Spinal cord (tissue), 10 donors: ENCODE data around the gene BOLL. TPM values are rescaled to one million over a fixed set of nuclear protein-coding genes. Genes with fewer than 3 reads are reported as not detected.

Experiments
- DNase-seq, 6 donors: peaks; one replicate each; pipeline versions ENCODE4 v3.0.0 to v3.0.0-alpha.2; 2013 to 2015; ENCODE audit warnings: low spot score in 6 of 6, low read depth in 4 of 6
- H3K27ac ChIP-seq: one replicate; pipeline ENCODE4 v1.5.1; 2013; ENCODE audit warnings: low read depth, low read length, control low read depth
- H3K27me3 ChIP-seq: one replicate; pipeline ENCODE4 v1.6.1; 2013; ENCODE audit warnings: low read length; ENCODE audit not compliant: control insufficient read depth, insufficient read depth
- H3K36me3 ChIP-seq: one replicate; pipeline ENCODE4 v1.6.1; 2013; ENCODE audit warnings: low read length; ENCODE audit not compliant: control insufficient read depth, insufficient read depth
- H3K4me1 ChIP-seq: one replicate; pipeline ENCODE4 v1.6.1; 2013; ENCODE audit warnings: low read length; ENCODE audit not compliant: control insufficient read depth, insufficient read depth
- H3K4me3 ChIP-seq: one replicate; pipeline ENCODE4 v1.5.1; 2013; ENCODE audit warnings: low read depth, low read length, control low read depth
- H3K9me3 ChIP-seq: one replicate; pipeline ENCODE4 v1.6.1; 2013; ENCODE audit warnings: low read length; ENCODE audit not compliant: control insufficient read depth, insufficient read depth
- WGBS: methylation state at CpG from one replicate; pipeline ENCODE4 v1.1.5; 2013; ENCODE audit warnings: missing lambda C conversion rate; ENCODE audit not compliant: insufficient coverage; 5-methylcytosine and 5-hydroxymethylcytosine counted together
- polyA plus RNA-seq, 2 donors: library from polyadenylated mRNA; unstranded; fragments of 120-200 nt; gene quantifications; one replicate each; pipeline ENCODE4 v1.2.1, GENCODE V29; 2013; ENCODE audit not compliant: insufficient read length in 2 of 2
- total RNA-seq, 2 donors: library from RNA; depleted of rRNA in 1 of 2; stranded (reverse); fragments of 120-200 nt in 1 of 2; fragments of >200 nt in 1 of 2; gene quantifications; one replicate each; pipeline versions ENCODE4 v1.2.3 to v1.2.4, GENCODE V29; 2013 to 2014
- donor health status: healthy.

The BOLL gene
- total and polyA plus RNA-seq, 4 donors: 0.08 TPM; not detected in 3

GRCh38 chr2:197810016-197810415 is 24.9 kb upstream of the BOLL start:
- Histone ChIP-seq H3K36me3 (no peaks in the 10 kb centered on the region), H3K27ac (no peak overlapping the region), H3K9me3 (no peaks in the 10 kb centered on the region), H3K27me3 (no peaks in the 10 kb centered on the region), H3K4me3 (no peak overlapping the region), H3K4me1 (peaks cover 3% of the 10 kb centered on the region)
- 82% methylated on average over 2 of the region's 3 CpGs for WGBS
- no peak for DNase-seq

GRCh38 chr2:197809064-197809463 is 23.9 kb upstream of the BOLL start:
- Histone ChIP-seq H3K27ac (no peak overlapping the region), H3K27me3 (no peaks in the 10 kb centered on the region), H3K36me3 (no peaks in the 10 kb centered on the region), H3K4me3 (no peak overlapping the region), H3K4me1 (peaks cover 6% of the 10 kb centered on the region), H3K9me3 (no peaks in the 10 kb centered on the region)
- no peak for DNase-seq
- no CpG with 5 or more reads among the region's 5 CpGs for WGBS

- DNase-seq: peak in 1 of 6 donors; percentile 30
- H3K4me1 ChIP-seq: peaks cover 8% of the 10 kb centered on the region
- no peaks in the 10 kb centered on the region for H3K27me3 ChIP-seq
- H3K9me3 ChIP-seq: no peaks in the 10 kb centered on the region
- 6% methylated on average over 7 of the region's 11 CpGs for WGBS
- no peak overlapping the region for H3K27ac ChIP-seq
- peak overlapping the region; percentile 59 for H3K4me3 ChIP-seq
- H3K36me3 ChIP-seq: no peaks in the 10 kb centered on the region
Observed at GRCh38 chr2:197805715-197806633, 20.9 kb upstream of the BOLL start.

GRCh38 chr2:197804758-197805714 is 19.9 kb upstream of the BOLL start:
- peak in 3 of 6 donors; percentile 49 to 75 (median 68) for DNase-seq
- peaks cover 8% of the 10 kb centered on the region for H3K4me1 ChIP-seq
- H3K4me3 ChIP-seq: peak overlapping the region; percentile 71
- peak overlapping the region; percentile 58 for H3K27ac ChIP-seq
- H3K9me3 ChIP-seq: no peaks in the 10 kb centered on the region
- H3K36me3 ChIP-seq: no peaks in the 10 kb centered on the region
- under 1% methylated on average over 86 of the region's 92 CpGs for WGBS
- H3K27me3 ChIP-seq: no peaks in the 10 kb centered on the region

- peak within 1 kb of the TSS; percentile 71 for H3K4me3 ChIP-seq
- no peaks in the 10 kb centered on the region for H3K27me3 ChIP-seq
- H3K4me1 ChIP-seq: peaks cover 8% of the 10 kb centered on the region
- no peaks in the 10 kb centered on the region for H3K9me3 ChIP-seq
- under 1% methylated on average over 50 of the region's 50 CpGs for WGBS
- peak; percentile 56 to 98 (median 78) for DNase-seq
- peak within 1 kb of the TSS; percentile 58 for H3K27ac ChIP-seq
- no peaks in the 10 kb centered on the region for H3K36me3 ChIP-seq
Observed at GRCh38 chr2:197804049-197804757, 19.1 kb upstream of the BOLL start, which contains the start of gene PLCL1. PLCL1 (plus strand) TSS chr2:197804593.

GRCh38 chr2:197803033-197803444 is 17.9 kb upstream of the BOLL start:
- Histone ChIP-seq H3K4me3 (no peak overlapping the region), H3K36me3 (no peaks in the 10 kb centered on the region), H3K4me1 (peaks cover 8% of the 10 kb centered on the region), H3K27ac (no peak overlapping the region), H3K27me3 (no peaks in the 10 kb centered on the region), H3K9me3 (no peaks in the 10 kb centered on the region)
- peak in 4 of 6 donors; percentile 49 to 93 (median 72) for DNase-seq
- no CpG with 5 or more reads among the region's 2 CpGs for WGBS

GRCh38 chr2:197801033-197801432 is 15.9 kb upstream of the BOLL start:
- no peak for DNase-seq

GRCh38 chr2:197800091-197800490 is 15.0 kb upstream of the BOLL start:
- Histone ChIP-seq H3K4me1 (peaks cover 5% of the 10 kb centered on the region), H3K27me3 (no peaks in the 10 kb centered on the region), H3K9me3 (no peaks in the 10 kb centered on the region), H3K27ac (no peak overlapping the region), H3K36me3 (no peaks in the 10 kb centered on the region), H3K4me3 (no peak overlapping the region)
- no CpG with 5 or more reads among the region's 2 CpGs for whole genome bisulfite sequencing
- no peak for DNase-seq

More at GRCh38 chr2:197801033-197801432, 15.9 kb upstream of the BOLL start:
- peaks cover 8% of the 10 kb centered on the region for H3K4me1 ChIP-seq
- no peak overlapping the region for H3K4me3 ChIP-seq
- H3K9me3 ChIP-seq: no peaks in the 10 kb centered on the region
- H3K27me3 ChIP-seq: no peaks in the 10 kb centered on the region
- no peaks in the 10 kb centered on the region for H3K36me3 ChIP-seq
- H3K27ac ChIP-seq: no peak overlapping the region

GRCh38 chr2:197799068-197799467 is 13.9 kb upstream of the BOLL start:
- DNase-seq: peak in 1 of 6 donors; percentile 47
- Histone ChIP-seq H3K4me1 (peaks cover 2% of the 10 kb centered on the region), H3K27ac (no peak overlapping the region), H3K36me3 (no peaks in the 10 kb centered on the region), H3K9me3 (no peaks in the 10 kb centered on the region), H3K27me3 (no peaks in the 10 kb centered on the region), H3K4me3 (no peak overlapping the region)
- 0% methylated on average over 1 of the region's 3 CpGs for WGBS
